A549 treated with dexamethasone at 1 μM for 4 hours (cell line): Measurements from ENCODE around the gene C13orf42. TPM values are rescaled to one million over a fixed set of nuclear protein-coding genes. Genes with fewer than 3 reads are reported as not detected.

Experiments
- total RNA-seq: library from RNA; stranded (reverse); fragments of 200-300 nt; extraction: Qiagen RNA extraction; gene quantifications from 5 replicates; pipeline ENCODE4 v1.2.3, GENCODE V29; 2022

The C13orf42 gene
- total RNA-seq: not detected in 5 replicates

GRCh38 chr13:51111174-51111573, at the start of gene C13orf42:
Gene C13orf42, minus strand, starts transcription at chr13:51111274. Its CDS starts 65 bp downstream, at chr13:51111209.

Other genes with a start within 250 kb of the C13orf42 start
- gene RNASEH2B, start 201.5 kb downstream of the C13orf42 start, total RNA-seq: 24.5 to 30.6 TPM (median 27.4 TPM) in 5 replicates
- gene FAM124A, start 111.1 kb upstream of the C13orf42 start, total RNA-seq: 1.3 to 2.7 TPM (median 2.4 TPM) in 5 replicates
- gene SERPINE3, start 228.4 kb upstream of the C13orf42 start, total RNA-seq: not detected in 5 replicates